HG03135 (cell line): ENCODE results near the gene PISD.
"Not testable (repeated sequence)": the region's sequence is repeated elsewhere in the genome, so short reads cannot be mapped to it uniquely, and the experiment has no call there.

Experiments used
- ATAC-seq: cut with Tn5 transposase; IDR thresholded peaks from one replicate; pipeline ENCODE4 v1.9.1; 2021; ENCODE audit warnings: mild to moderate bottlenecking, moderate library complexity; ENCODE audit not compliant: unreplicated experiment

PISD gene

DNA sequence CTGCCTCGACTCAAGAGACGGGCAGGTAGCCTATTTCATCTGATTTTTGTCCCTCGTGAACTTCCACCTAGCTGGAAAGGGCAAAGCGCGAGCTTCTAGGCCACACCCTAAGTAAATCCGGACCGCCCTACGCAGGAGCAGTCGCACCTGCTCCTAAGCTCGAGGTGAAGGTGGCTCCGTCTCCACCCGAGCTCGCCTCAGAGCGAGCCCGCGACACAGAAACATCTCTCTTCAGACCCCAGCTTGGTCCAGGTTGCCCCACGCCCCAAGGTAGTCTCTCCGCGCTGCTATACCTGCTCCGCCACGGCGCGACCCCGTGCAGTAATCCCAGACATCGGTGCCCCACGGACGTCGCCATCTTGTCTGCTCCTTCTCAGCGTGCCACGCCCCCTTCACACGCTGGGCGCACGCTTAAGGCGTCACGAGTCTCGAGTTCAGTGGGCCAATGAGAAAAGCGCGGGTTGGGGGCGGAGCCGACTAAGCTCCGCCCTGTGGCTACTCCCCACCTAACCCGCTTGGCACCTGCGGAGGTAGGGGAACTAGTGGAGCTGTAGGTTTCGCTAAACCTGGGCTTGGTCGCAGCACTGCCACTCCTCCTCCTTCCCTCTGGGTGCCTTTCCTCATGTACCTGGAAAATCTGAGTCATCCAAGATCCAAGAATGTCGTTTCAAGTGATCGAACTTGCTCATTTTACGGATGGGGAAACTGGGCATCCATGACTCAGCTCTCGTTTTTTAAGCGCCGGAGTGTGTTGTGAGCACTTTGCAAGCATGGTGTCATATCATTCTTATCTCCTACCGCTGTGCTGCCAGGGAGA is at the start of gene PISD:
Gene PISD, minus strand, starts transcription at position 365 of the 817 bp plus-strand sequence. Its CDS starts 7 bp downstream, at position 358.
- peak; percentile 86 for ATAC-seq

DNA sequence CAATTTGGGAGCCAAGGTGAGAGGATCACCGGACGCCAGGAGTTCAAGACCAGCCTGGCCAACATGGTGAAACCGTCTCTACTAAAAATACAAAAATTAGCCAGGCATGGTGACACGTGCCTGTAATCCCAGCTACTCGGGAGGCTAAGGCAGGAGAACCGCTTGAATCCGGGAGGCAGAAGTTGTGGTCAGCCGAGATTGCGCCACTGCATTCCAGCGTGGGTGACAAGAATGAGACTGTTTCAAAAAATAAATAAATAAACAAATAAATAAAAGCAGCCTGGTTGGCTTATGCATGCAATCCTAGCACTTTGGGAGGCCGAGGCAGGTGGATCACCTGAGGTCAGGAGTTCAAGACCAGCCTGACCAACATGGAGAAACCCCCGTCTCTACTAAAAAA is 49.2 kb upstream of the PISD start:
- ATAC-seq, result not testable (repeated sequence)

DNA sequence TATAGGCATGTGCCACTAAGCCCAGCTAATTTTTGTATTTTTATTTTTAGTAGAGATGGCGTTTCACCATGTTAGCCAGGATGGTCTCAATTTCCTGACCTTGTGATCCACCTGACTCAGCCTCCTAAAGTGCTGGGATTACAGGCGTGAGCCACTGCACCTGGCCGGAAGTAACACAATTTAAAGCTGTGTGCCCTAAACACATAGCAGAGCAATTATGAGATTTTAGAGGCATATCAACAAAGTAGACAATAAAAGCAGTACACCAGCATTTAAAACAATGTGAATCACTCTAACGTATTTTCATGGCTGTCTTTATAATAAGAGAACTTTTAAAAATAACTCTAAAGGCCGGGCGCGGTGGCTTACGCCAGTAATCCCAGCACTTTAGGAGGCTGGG is 45.5 kb upstream of the PISD start:
- ATAC-seq, result no peak

DNA sequence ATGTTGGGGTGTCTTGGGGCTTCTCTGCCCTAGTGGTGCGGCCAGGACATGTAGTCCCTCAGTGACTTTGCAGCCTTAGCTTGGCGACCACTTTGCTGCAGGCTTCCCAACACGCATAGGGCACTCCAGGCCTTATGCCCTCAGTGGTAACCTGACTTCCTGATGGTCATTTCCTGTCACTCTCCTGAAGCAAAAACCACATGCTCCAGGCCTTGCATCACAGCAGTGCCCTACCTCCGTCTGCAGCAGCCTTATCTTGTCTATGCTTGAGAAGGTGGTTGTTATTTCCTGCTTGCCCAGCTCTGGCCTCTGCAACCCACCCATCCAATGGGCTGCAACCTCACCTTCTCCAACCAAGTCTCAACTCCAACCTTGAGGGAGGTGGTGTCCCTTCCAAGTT is 33.4 kb upstream of the PISD start:
- no peak for ATAC-seq

DNA sequence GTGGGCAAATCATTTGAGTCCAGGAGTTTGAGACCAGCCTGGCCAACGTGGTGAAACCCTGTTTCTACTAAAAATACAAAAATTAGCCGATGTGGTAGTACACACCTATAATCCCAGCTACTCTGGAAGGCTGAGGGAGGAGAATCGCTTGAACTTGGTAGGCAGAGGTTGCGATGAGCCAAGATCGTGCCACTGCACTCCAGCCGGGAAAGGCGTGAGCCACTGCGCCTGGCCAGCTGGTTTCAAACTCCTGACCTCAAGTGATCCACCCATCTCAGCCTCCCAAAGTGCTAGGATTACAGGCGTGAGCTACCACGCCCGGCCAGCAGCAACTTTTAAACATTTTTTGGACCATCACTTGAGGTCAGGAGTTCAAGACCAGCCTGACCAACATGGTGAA is 32.0 kb upstream of the PISD start:
- not testable (repeated sequence) for ATAC-seq

DNA sequence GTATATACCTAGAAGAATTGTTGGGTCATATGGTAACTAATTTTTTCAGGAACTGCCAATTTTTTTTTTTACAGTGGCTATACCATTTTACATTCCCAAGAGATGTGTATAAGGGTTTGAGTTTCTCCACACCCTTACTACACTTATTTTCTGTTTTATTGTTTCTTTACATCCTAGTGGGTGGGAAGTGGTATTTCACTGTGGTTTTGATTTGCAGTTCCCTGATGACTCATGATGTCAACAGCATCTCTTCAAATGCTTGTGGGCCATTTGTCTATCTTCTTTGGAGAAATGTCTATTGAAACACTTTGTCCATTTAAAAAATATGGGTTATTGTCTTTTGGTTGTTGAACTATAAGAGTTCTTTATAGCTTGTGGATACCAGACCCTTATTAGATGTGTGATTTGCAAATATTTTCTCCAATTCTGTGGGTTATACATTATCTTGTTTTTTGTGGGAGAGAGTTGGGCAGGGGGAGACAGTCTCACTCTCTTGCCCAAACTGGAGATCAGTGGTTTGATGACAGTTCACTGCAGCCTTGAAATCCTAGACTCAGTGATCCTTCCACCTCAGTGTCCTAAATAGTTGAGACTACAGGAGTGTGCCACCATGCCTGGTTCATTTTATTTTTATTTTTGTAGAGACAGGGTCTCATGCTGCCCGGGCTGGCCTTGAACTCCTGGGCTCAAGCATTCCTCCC is 30.3 kb upstream of the PISD start:
- no peak for ATAC-seq

DNA sequence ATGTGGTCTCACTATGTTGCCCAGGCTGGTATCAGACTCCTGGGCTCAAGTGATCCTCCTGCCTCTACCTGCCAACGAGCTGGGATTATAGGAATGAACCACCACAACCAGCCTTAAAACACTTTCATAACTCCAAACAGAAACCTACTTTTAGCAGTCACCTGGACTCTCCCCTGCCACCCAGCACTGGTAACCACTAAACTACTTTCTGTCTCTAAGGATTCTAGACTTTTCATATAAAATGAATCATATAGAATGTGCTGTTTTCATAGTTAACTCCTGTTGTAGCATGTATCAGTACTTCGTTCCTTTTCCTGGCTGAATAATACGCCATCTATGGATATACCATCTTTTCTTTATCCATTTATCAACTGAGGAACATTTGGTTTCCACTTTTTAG is 29.4 kb upstream of the PISD start:
- ATAC-seq, result no peak

DNA sequence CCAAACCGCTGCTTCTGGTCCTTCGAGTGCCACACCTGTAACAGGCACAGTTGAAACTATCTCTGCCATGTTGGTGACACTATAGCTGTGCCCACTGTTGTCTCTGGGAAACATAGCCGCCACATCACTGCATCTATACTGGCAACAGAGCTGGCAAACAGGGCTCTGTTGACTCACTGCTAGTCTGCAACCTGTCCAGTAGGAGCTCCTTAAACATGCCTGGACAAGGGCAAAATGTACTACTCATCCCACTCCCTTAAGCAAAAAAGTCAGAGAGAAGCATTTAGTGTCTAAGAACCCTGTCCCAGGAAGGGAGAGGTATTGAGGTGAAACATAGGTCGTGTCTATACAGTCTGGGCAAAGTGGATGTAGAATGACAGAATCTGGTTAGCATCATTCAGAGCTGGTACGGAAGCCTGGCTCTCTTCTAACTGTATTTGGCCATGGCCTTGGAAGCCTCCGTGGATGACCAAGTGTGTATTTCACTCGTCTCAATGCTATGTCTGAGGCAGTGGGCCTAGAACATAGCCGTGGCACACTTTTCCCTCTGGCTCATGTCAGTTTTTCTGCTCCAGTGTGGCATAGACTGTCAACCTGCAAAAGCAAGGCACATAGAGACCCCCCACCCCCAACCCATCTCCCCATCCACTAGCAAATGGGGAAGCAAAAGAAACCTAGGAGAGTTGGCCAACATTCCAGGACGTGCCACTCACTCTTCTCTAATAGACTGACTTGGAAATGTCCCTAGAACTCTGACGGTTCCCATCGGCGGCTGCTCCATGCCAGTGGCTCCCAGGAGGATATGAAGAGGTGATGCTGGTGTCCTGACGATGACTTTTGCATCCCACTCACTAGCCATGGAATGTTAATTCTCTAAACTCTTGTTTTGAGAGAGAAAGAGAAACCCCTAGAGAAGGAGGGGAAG is 21.4 kb upstream of the PISD start:
- no peak for ATAC-seq

DNA sequence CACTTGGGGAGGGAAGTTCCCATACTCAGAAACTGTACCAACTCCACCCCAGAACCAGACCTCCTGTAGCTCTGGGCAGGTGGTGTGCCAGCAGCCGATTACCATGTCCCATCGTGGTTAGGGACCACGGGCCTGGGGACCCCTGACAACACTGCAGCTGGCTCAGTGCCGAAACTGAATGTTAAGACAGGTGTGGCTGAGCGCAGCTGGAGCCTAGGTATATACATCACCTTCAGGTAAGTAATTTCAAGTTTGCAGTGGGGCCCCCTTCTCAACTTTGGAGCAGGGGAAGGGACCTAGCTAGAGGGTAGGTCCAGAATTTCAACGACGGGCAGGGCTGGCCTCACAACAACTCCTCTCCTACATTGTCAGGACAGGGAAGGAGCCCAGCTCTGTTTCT is 20.7 kb upstream of the PISD start:
- no peak for ATAC-seq

DNA sequence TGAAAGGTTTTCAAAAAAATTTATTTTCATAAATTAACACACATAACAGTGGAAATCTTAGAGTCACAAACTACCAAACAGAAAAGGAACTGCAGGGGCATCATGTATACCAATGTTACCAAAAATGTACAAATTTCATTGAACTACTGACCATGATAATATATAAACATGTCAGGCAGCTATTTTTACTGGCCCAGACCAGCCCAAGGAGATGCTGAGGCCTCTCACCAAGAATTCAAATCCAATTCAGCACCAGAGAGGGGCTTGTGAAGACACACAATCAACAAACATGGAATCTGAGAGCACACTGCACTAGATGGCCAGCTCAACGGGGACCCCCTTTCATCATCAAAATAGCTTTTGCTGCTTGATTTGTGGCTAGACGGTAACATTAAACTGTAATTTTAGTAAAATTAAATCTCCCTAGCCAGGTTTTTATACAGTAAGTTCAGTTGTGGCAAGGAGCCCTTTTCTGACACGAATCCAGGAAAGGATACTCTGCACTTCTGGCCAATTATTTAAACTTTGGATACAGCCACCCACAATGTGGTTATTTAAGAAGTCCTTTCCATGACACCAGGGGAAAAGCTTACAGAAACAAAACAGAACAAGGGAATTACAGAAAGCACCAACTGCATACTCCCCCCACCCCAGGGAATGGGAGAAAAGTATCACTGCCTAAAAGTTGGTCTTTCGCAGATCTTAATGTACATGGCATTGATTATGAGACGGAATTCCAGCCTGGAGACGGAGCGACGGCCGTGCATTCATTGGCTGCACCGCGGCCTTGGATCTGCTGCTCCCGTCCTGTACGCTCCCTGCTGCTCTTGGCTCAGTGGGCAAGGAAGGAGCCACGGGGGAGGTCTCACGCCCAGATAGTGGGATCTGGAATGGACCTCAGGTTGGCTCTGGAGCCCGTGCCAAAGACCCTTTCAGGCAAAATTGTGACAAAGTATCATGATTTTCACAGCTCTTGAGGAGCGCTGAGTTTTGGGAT is 19.6 kb upstream of the PISD start:
- ATAC-seq, result no peak

DNA sequence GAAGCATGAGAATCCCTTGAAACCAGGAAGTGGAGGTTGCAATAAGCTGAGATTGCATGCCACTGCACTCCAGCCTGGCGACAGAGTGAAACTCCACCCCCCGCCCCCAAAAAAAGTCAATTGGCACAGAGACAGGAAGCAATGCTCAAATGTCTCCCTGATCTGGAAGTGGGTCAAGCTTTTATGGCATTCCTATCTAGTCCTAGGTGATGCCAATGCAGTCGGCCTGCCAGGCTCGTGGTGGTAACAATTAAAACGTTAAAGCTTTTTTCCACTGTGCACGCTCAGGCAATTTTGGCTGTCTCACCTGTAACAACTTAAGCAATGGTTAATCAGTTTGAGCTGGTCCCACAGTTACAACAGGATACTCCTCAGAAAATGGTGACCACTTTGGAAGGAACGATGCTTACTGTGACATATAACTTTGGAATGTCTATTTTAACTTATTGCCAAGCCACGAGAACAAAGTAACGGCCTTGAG is 18.9 kb upstream of the PISD start:
- ATAC-seq, result no peak

DNA sequence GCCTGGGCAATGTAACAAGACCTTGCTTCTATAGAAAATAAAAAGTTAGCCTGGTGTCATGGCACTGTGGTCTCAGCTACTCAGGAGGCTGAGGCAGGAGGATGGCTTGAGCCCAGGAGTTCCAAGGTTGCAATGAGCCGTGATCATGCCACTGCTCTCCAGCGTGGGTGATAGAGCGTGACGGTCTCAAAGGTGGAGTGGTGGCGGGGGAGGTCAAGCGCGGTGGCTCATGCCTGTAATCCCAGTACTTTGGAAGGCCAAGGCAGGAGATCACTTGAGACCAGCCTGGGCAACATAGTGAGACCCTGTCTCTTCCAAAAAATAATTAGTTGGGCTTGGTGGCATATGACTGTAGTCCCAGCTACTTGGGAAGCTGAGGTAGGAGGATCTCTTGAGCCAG is 16.7 kb upstream of the PISD start:
- ATAC-seq, result no peak

DNA sequence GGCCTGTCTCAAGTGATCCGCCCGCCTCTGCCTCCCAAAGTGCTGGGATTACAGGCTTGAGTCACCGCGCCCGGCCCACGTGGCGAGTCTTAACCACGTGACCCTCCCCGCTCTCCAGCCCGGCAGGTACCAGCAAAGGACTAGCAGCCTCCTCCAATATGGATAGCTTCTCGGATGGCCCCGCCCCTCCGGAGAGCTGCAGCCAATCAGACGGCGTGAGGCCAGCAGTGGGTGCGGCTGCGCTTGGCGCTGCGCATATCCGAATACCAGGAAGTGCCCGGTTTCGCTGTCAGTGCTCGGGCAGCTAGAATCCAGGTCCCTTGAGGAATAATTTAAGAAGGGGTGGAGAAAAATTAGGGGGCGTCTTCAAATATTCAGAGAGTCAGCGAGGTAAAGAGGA is 14.7 kb upstream of the PISD start:
- ATAC-seq, result peak; percentile 89

DNA sequence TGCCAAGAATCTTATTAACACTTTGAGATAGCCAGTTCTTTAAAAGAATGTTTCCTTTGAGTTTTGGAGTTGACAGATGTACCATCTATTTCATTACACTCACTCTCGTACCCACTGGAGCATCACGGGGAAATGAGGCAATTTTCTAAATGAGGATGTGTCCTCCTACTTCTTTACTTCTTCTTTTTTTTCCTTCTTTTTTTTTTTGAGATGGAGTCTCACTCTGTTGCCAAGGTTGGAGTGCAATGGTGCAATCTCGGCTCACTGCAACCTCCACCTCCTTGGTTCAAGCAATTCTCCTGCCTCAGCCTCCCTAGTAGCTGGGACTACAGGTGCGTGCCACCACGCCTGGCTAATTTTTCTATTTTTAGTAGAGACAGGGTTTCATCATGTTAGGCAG is 12.2 kb upstream of the PISD start:
- ATAC-seq, result not testable (repeated sequence)

DNA sequence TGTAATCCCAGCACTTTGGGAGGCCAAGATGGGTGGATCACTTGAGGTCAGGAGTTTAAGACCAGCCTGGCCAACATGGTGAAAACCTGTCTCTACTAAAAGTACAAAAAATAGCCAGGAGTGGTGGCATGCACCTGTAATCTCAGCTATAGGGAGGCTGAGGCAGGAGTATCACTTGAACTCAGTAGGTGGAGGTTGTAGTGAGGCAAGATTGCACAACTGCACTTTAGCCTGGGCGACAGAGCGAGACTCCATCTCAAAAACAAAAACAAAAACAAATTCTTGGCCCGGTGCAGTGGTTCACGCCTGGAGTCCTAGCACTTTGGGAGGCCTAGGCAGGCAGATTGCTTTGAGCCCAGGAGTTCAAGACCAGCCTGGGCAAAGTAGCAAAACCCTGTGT is 6.8 kb upstream of the PISD start:
- not testable (repeated sequence) for ATAC-seq

DNA sequence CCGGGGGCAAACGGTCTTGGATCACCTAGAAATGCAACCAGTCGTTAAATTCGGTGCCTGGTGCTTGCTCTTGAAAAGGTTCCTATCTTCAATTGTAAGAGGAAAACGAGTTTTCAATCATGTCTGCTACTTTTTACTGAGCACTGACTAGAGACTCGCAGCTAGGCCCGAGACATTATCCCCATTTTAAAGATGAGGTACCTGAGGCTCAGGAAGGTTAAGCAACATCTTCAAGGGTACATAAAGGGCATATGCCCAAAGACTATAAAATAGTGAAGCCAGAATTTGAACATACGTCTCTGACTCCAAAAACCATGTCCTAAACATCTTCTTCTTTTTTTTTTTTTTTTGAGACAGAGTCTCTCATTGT is 638 bp upstream of the PISD start:
- ATAC-seq, result no peak

DNA sequence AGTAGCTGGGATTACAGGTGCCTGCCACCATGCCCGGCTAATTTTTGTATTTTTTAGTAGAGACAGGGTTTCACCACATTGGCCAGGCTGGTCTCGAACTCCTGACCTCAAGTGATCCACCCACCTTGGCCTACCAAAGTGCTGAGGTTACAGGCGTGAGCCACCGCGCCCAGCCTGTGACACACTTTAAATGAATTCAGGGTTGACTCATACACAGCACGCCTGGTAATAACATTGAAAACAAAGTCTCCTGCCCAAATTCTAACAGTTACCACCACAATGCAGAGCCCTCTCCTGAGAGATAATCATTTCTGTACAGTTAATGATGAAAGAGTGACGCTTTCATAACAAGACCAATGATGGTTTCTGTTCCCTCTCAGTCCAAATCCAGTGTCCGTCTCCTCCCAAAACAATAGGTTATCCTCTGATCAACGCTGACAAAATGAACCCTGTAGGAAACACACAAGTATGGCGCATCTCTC is 1.1 kb downstream of the PISD start:
- peak; percentile 15 for ATAC-seq

DNA sequence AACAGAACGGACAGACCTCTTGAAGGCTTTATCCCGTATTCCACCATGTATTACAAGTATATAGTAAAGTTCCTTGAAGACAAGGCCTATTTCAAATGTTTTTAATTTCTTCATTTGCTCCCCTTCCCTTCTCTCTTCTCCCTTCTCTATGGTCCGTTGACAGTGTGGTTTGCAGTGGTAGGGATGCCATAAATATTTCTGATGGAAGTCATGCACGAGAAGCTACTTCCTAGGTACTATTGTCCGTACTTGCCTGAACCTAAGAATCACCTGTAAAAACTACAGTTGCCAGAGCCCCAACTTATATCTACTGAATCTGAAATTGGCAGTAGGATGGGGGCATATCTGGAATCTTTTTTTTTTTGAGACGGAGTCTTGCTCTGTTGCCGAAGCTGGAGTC is 2.8 kb downstream of the PISD start:
- no peak for ATAC-seq

DNA sequence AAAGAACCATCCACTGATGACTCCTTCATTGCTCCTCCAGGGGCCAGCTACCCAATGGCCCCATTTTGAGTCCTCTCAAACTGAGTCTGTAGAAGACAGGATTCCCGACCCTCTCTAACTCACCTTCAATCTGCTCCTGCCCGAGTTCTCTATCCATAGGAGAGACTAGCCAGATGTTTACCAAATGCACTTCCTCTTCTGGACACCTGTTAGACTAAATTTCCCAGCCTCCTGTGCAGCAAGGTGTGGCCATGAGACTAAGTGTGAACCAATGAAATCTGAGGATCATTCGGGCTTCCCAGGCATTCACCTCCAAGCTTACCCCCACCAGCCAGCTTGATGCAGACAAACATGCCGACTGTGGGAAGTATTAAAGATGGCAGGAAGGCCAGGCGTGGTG is 7.6 kb downstream of the PISD start:
- ATAC-seq, result no peak

DNA sequence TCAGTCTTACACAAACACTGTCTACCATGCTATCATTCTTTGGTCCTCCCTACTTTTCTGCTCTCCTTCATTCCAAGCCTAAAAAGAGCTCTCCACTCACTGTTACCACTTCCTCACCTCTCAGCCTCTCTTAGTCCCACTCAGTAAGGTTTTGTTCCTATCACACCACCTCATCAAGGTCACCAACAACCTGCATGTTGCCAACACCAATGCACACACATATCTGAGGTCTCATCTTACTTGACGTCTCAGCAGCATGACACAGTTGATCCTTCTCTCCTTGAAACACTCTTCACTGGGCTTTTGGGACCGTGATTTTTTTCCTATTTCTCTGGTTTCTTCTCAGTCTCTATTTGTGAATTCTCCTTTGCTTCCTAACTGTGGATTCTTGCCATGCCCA is 8.1 kb downstream of the PISD start:
- ATAC-seq, result no peak
